SK-N-SH treated with all-trans-retinoic acid at 6 μM for 48 hours (cell line): ENCODE measurements around the gene HSD17B8.

Source experiments
- ATAC-seq: fragments of 200-7000 bp; cut with Tn5 transposase; 3 replicates; pipeline ENCODE4 v1.9.1; 2020; ENCODE audit warnings: mild to moderate bottlenecking, moderate library complexity
- ARNTL ChIP-seq: fragments of 450-650 bp; formaldehyde crosslinking; IDR thresholded peaks from 2 replicates; pipeline ENCODE4 v1.5.0; 2020; ENCODE audit warnings: low read depth, mild to moderate bottlenecking, moderate library complexity, borderline replicate concordance
- BACH2 ChIP-seq: fragments of 250-450 bp; sonication (Bioruptor Pico); IDR thresholded peaks from 2 replicates; pipeline ENCODE4 v1.9.0; 2021; ENCODE audit warnings: mild to moderate bottlenecking, borderline replicate concordance
- CREB5 ChIP-seq: fragments of 250-450 bp; sonication (Bioruptor Pico); IDR thresholded peaks from 2 replicates; pipeline ENCODE4 v1.5.1; 2020; ENCODE audit warnings: low read depth, mild to moderate bottlenecking, moderate library complexity
- CSDC2 ChIP-seq: fragments of 250-450 bp; sonication (Bioruptor Pico); IDR thresholded peaks from 2 replicates; pipeline ENCODE4 v1.5.0; 2020; ENCODE audit warnings: mild to moderate bottlenecking, moderate library complexity
- CSRNP3 ChIP-seq: fragments of 250-450 bp; sonication (Bioruptor Pico); IDR thresholded peaks from 2 replicates; pipeline ENCODE4 v1.5.1; 2021; ENCODE audit warnings: mild to moderate bottlenecking, moderate library complexity
- ESRRG ChIP-seq: fragments of 250-450 bp; sonication (Bioruptor Pico); IDR thresholded peaks from 2 replicates; pipeline ENCODE4 v1.6.1; 2021; ENCODE audit warnings: mild to moderate bottlenecking
- GLIS3 ChIP-seq: fragments of 250-450 bp; sonication (Bioruptor Pico); IDR thresholded peaks from 2 replicates; pipeline ENCODE4 v1.5.0; 2020; ENCODE audit warnings: mild to moderate bottlenecking, moderate library complexity
- ISL1 ChIP-seq: fragments of 250-450 bp; sonication (Bioruptor Pico); IDR thresholded peaks from 2 replicates; pipeline ENCODE4 v2.1.2; 2022; ENCODE audit warnings: mild to moderate bottlenecking, moderate library complexity
- PATZ1 ChIP-seq: fragments of 250-450 bp; sonication (Bioruptor Pico); IDR thresholded peaks from 2 replicates; pipeline ENCODE4 v1.8.0; 2020; ENCODE audit warnings: mild to moderate bottlenecking, moderate library complexity, borderline replicate concordance
- POU6F1 ChIP-seq: fragments of 250-450 bp; sonication (Bioruptor Pico); IDR thresholded peaks from 2 replicates; pipeline ENCODE4 v1.8.0; 2021; ENCODE audit warnings: low read depth, mild to moderate bottlenecking, moderate library complexity, borderline replicate concordance
- PPARA ChIP-seq: fragments of 250-450 bp; sonication (Bioruptor Pico); IDR thresholded peaks from 2 replicates; pipeline ENCODE4 v1.5.0; 2020; ENCODE audit warnings: mild to moderate bottlenecking, borderline replicate concordance
- RARB ChIP-seq: fragments of 250-450 bp; sonication (Bioruptor Pico); IDR thresholded peaks from 2 replicates; pipeline ENCODE4 v1.8.0; 2021; ENCODE audit warnings: mild to moderate bottlenecking, moderate library complexity
- SNAI2 ChIP-seq: fragments of 250-450 bp; sonication (Bioruptor Pico); IDR thresholded peaks from 2 replicates; pipeline ENCODE4 v1.5.0; 2020; ENCODE audit warnings: mild to moderate bottlenecking, moderate library complexity
- TCF4 ChIP-seq: fragments of 250-450 bp; sonication (Bioruptor Pico); IDR thresholded peaks from 2 replicates; pipeline ENCODE4 v1.8.0; 2021; ENCODE audit warnings: mild to moderate bottlenecking, moderate library complexity, borderline replicate concordance
- TOX ChIP-seq: fragments of 250-450 bp; sonication (Bioruptor Pico); IDR thresholded peaks from 2 replicates; pipeline ENCODE4 v1.8.0; 2021; ENCODE audit warnings: mild to moderate bottlenecking, moderate library complexity, borderline replicate concordance
- TSHZ2 ChIP-seq: fragments of 250-450 bp; sonication (Bioruptor Pico); IDR thresholded peaks from 2 replicates; pipeline ENCODE4 v1.5.0; 2020; ENCODE audit warnings: mild to moderate bottlenecking, moderate library complexity
- ZFP30 ChIP-seq: fragments of 450-650 bp; formaldehyde crosslinking; IDR thresholded peaks from 2 replicates; pipeline ENCODE4 v1.5.0; 2022; ENCODE audit warnings: mild to moderate bottlenecking, moderate library complexity
- ZNF565 ChIP-seq: fragments of 450-650 bp; formaldehyde crosslinking; conservative IDR thresholded peaks from 2 replicates; pipeline ENCODE4 v1.5.0; 2020; ENCODE audit warnings: low read depth, mild to moderate bottlenecking, moderate library complexity
- ZNF70 ChIP-seq: fragments of 450-650 bp; formaldehyde crosslinking; IDR thresholded peaks from 2 replicates; pipeline ENCODE4 v1.5.0; 2020; ENCODE audit warnings: mild to moderate bottlenecking, moderate library complexity
- ZNF8 ChIP-seq: fragments of 450-650 bp; formaldehyde crosslinking; IDR thresholded peaks from 2 replicates; pipeline ENCODE4 v1.5.0; 2020; ENCODE audit warnings: mild to moderate bottlenecking, moderate library complexity

The HSD17B8 gene

GRCh38 chr6:33250731-33251130 lies 46.3 kb downstream of the HSD17B8 start (continued):
- no peak for TF ChIP-seq TSHZ2
- no peak for TF ChIP-seq CSDC2 (CRISPR knock-in tag)
- no peak for TF ChIP-seq ZFP30
- TF ChIP-seq ZNF565 (CRISPR knock-in tag) = no peak
- no peak for TF ChIP-seq ESRRG
- TF ChIP-seq ZNF8 = no peak
- no peak for TF ChIP-seq CREB5 (CRISPR knock-in tag)

- TF ChIP-seq ESRRG (no peak), ZNF70 (no peak), POU6F1 (CRISPR knock-in tag) (no peak), RARB (no peak), TCF4 (CRISPR knock-in tag) (no peak), ZFP30 (no peak), TSHZ2 (no peak)
- no peak for ATAC-seq
Measured at GRCh38 chr6:33251395-33252012, 47.0 kb downstream of the HSD17B8 start.

GRCh38 chr6:33252759-33253158 lies 48.3 kb downstream of the HSD17B8 start:
- no peak for ATAC-seq
- TF ChIP-seq ZNF8 (peak; percentile 83), ISL1 (CRISPR knock-in tag) (peak; percentile 84), TOX (CRISPR knock-in tag) (no peak)

- no peak for ATAC-seq
- TF ChIP-seq ZNF565 (CRISPR knock-in tag) (no peak), TOX (CRISPR knock-in tag) (no peak), ZFP30 (no peak), ISL1 (CRISPR knock-in tag) (no peak), GLIS3 (CRISPR knock-in tag) (no peak), TSHZ2 (no peak), SNAI2 (CRISPR knock-in tag) (no peak), PATZ1 (CRISPR knock-in tag) (no peak), ZNF8 (no peak), CSRNP3 (CRISPR knock-in tag) (no peak), RARB (no peak), CSDC2 (CRISPR knock-in tag) (no peak), ZNF70 (no peak), ESRRG (no peak), PPARA (CRISPR knock-in tag) (no peak), ARNTL (CRISPR knock-in tag) (no peak), BACH2 (no peak)
- TF ChIP-seq, all 23 proteins: peak for 0
Measured at GRCh38 chr6:33254591-33254990, 50.1 kb downstream of the HSD17B8 start.
